Heart right ventricle (tissue), 16 donors: ENCODE data around the gene RPUSD4. TPM values are rescaled to one million over a fixed set of nuclear protein-coding genes. Genes with fewer than 3 reads are reported as not detected.

Experiments used
- ATAC-seq, 8 donors: fragments of 200-7000 bp; cut with Tn5 transposase; one replicate each; pipeline ENCODE4 v1.9.1; 2020; ENCODE audit warnings: mild to moderate bottlenecking in 8 of 8, moderate library complexity in 8 of 8, moderate number of reproducible peaks in 1 of 8
- DNase-seq, 2 donors: peaks; one replicate each; pipeline ENCODE4 v3.0.0-alpha.2; 2020
- H3K27ac ChIP-seq, 10 donors: fragments of 200-600 bp; sonication (generic) in 2 of 10; one replicate each; pipeline versions ENCODE4 v1.5.0 to v1.8.0; 2020 to 2022; ENCODE audit warnings: mild to moderate bottlenecking in 3 of 10
- H3K27me3 ChIP-seq, 7 donors: fragments of 200-600 bp; one replicate each; pipeline ENCODE4 v1.8.0; 2021 to 2022; ENCODE audit warnings: mild to moderate bottlenecking in 2 of 7
- H3K36me3 ChIP-seq, 9 donors: fragments of 200-600 bp; sonication (generic) in 1 of 9; one replicate each; pipeline versions ENCODE4 v1.5.0 to v1.8.0; 2020 to 2022; ENCODE audit warnings: mild to moderate bottlenecking in 2 of 9
- H3K4me1 ChIP-seq, 9 donors: fragments of 200-600 bp; sonication (generic) in 1 of 9; one replicate each; pipeline versions ENCODE4 v1.5.0 to v1.8.0; 2020 to 2022; ENCODE audit warnings: mild to moderate bottlenecking in 4 of 9
- H3K4me3 ChIP-seq, 10 donors: fragments of 200-600 bp; sonication (generic) in 2 of 10; one replicate each; pipeline versions ENCODE4 v1.5.0 to v1.8.0; 2020 to 2022; ENCODE audit warnings: mild to moderate bottlenecking in 7 of 10, moderate library complexity in 2 of 10
- H3K9me3 ChIP-seq, 11 donors: fragments of 200-600 bp in 10 of 11; sonication (generic) in 2 of 11; one replicate each; pipeline versions ENCODE4 v1.5.0 to v1.8.0; 2013 to 2022; ENCODE audit warnings: mild to moderate bottlenecking in 2 of 11, control low read depth in 1 of 11, moderate library complexity in 1 of 11
- WGBS, 2 donors: extraction: QIAGEN DNeasy Blood & Tissue Kit; methylation state at CpG; one replicate each; pipeline ENCODE4 v1.1.7; 2013; ENCODE audit warnings: inconsistent platforms in 1 of 2; 5-methylcytosine and 5-hydroxymethylcytosine counted together
- intact Hi-C, 10 donors: fragments of 100-400 bp; cut with DNase I; formaldehyde crosslinking; loops; one replicate each; pipeline versions ENCODE4 v1.11.1 to v1.14.2; 2022
- polyA plus RNA-seq, 2 donors: library from polyadenylated mRNA; stranded (reverse); fragments of 200-250 nt; gene quantifications; one replicate each; pipeline ENCODE4 v1.2.3, GENCODE V29; 2013
- total RNA-seq, 10 donors: library from RNA; stranded (reverse); fragmentation: NEBNext Ultra II Directional in 3 of 10; extraction: Animal tissue kit (Norgen Biotek cat#: 25700) in 3 of 10; gene quantifications; one replicate each; pipeline versions ENCODE4 v1.2.1 to v1.2.4, GENCODE V29; 2021 to 2023
- TF ChIP-seq, protein P1 (sequence below), 9 donors: fragments of 200-600 bp; sonication (generic) in 2 of 9; IDR thresholded peaks; one replicate each; pipeline versions ENCODE4 v1.5.0 to v1.8.0; 2021 to 2022; ENCODE audit warnings: antibody characterized with exemption in 9 of 9, mild to moderate bottlenecking in 5 of 9, moderate library complexity in 1 of 9
- donor health status: Arrhythmogenic right ventricular cardiomyopathy.
- donor health status: ischemic (EF 13 %, LVEDD 7.1; RV severe dilation, severe dysfunction).
- donor health status: healthy with polysubstance abuse.
- donor health status: DM: no; HTN: yes; CAD: no.
- donor health status: DM: no; HTN: no; CAD: no.
- donor health status: ischemic (EF 25% LVEDD 6.9; RV normal size, moderate dysfunction).
- donor health status: ischemic (EF 25% LVEDD 5.7; RV mildly dilated, moderate dysfunction).
- donor health status: healthy.
- donor health status: DM: yes; HTN: yes; CAD: no.
- donor health status: Ischemic cardiomyopathy.
- donor health status: ischemic (EF 35%, LVEDD 5.7; RV mildly dilated, moderate dysfunction).
- donor health status: nonischemic (EF 11% LVEDD 7.7; RV severe dilation, severe dysfunction).
- donor health status: DM: yes; HTN: yes; CAD: no.
- donor health status: PGD.
- donor health status: ischemic (EF 29% LVEDD 5.4; RV normal size, mild dysfunction).
- donor health status: nonischemic (EF 23%, LVEDD 6.1; RV moderate dilation, normal function).

The RPUSD4 gene
- total and polyA plus RNA-seq, 12 donors = 12.8 to 70.0 (median 36.8) TPM

DNA sequence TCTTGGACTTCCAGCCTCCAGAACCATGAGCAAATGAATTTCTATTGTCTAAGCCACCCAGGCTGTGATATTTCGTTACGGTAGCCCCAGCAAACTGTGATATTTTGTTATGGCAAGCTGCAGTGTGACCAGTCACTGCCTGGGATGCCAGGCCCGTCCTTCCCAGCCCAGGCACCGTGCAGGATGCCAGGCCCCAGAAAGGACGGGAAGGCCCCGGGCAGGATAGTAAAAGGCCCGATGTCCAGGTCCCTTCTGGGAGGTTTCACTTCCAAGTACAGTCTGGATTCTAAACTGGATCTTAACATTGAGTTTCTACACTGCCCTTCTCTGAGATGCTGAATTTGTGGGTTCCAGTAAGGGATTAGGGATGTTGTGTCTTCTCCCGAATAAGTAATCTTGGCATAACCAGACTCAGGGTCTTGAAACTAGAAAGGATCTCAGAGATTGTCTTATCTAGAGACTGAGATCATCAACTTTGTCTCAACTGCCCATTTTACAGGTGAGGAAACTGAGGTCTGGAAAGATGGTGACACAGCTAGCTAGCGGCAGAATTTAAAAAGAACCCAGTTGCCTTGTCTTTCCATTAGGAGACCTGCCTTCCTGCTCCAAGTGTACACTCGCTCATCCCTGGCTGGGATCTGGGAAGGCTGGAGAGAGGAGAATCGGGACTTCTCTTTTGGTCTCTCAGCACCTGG is 19.9 kb downstream of the RPUSD4 start:
- no peaks in the 10 kb centered on the region for H3K9me3 ChIP-seq
- TF ChIP-seq, protein P1, sequence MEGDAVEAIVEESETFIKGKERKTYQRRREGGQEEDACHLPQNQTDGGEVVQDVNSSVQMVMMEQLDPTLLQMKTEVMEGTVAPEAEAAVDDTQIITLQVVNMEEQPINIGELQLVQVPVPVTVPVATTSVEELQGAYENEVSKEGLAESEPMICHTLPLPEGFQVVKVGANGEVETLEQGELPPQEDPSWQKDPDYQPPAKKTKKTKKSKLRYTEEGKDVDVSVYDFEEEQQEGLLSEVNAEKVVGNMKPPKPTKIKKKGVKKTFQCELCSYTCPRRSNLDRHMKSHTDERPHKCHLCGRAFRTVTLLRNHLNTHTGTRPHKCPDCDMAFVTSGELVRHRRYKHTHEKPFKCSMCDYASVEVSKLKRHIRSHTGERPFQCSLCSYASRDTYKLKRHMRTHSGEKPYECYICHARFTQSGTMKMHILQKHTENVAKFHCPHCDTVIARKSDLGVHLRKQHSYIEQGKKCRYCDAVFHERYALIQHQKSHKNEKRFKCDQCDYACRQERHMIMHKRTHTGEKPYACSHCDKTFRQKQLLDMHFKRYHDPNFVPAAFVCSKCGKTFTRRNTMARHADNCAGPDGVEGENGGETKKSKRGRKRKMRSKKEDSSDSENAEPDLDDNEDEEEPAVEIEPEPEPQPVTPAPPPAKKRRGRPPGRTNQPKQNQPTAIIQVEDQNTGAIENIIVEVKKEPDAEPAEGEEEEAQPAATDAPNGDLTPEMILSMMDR (IDR thresholded peaks at IDR 0.05) = no peak
- no peak overlapping the region for H3K4me3 ChIP-seq
- WGBS, 2 donors = 86 to 96% methylated on average over 11 of the region's 11 CpGs
- no peaks in the 10 kb centered on the region for H3K27me3 ChIP-seq
- H3K4me1 ChIP-seq = peaks cover 0 to 6% (median 0%) of the 10 kb centered on the region in 9 donors
- ATAC-seq = no peak
- peak overlapping the region in 1 of 10 donors; percentile 15 for H3K27ac ChIP-seq
- DNase-seq = no peak
- intact Hi-C loops = loop anchor here (2.0 to 10.0 kb wide), 6 partner anchors 127 to 269 kb away; partner anchors contain the start of genes CDON (in 4 of the 10) and VSIG10L2 (in 1 of the 10)
- peaks cover 0 to 77% (median 5%) of the 10 kb centered on the region in 9 donors for H3K36me3 ChIP-seq

DNA sequence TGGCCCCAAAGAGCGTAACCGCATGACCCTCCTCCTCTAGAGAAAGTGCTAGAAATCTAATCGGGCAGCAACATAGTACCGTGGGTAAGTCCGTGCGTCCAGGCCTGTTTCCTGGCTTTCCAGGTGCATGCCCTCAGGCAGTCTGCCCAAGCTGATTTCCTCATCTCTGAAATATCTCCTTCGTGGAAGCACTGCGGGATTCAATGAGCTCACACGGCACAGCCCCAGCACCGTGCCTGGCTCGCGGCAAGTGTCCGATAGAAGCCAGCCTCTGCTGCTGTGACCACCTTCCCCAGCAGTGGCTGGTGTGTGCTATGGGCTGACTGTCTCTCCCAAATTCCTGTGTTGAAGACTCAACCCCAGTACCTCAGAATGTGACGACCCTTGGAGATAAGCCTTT is 20.7 kb downstream of the RPUSD4 start:
- intact Hi-C loops = loop anchor here (1.0 to 10.0 kb wide), 6 partner anchors 48 to 268 kb away; partner anchors contain the start of genes CDON (in 4 of the 10) and VSIG10L2 (in 1 of the 10)
- H3K4me3 ChIP-seq = no peak overlapping the region
- peaks cover 0 to 6% (median 0%) of the 10 kb centered on the region in 9 donors for H3K4me1 ChIP-seq
- WGBS, 2 donors = 92 to 97% methylated on average over 14 of the region's 14 CpGs
- DNase-seq (no peak), ATAC-seq (no peak)
- H3K27ac ChIP-seq = no peak overlapping the region
- no peaks in the 10 kb centered on the region for H3K27me3 ChIP-seq
- TF ChIP-seq, protein P1 (IDR thresholded peaks at IDR 0.05) = no peak
- peaks cover 0 to 78% (median 5%) of the 10 kb centered on the region in 9 donors for H3K36me3 ChIP-seq
- no peaks in the 10 kb centered on the region for H3K9me3 ChIP-seq

DNA sequence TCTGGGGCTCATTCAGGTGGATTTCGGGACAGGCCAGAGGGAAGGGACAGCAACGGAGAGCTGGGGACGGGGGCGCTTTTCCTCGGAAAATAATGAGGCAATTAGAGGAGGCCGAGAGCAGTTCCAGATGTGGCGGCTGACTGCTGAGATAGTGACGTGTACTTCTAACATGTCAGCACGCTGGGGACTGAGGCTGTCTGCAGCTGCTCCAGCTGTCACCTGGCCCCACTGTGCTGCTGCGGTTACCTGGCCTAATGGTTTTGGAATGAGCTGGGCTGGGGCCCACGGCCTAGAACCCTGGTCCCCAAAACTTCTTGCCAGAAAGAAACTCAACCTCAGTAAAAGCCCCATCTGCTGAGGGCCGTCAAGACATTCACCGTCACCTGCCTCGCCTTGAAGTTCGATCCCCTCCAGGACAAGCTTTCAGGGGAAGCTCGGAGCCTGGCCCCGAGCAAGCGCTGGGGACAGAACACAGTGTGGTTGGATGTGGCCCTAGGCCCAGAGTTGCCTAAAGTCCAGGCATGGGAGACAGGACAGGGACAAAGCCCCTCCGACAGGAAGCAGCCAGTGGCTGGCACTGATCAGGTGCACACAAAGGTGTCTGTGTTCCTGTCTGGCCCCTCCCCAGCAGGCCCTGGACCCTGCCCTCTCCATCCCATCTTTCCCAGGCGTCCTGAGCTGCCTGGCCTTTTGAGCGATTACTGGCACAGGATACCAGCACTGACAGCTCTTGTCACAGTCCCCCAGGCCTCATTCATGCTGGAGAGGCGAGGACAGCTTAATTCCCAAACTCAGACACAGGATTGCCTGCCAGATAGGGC is 22.1 kb downstream of the RPUSD4 start:
- no peak for ATAC-seq
- H3K4me1 ChIP-seq = peaks cover 0 to 6% (median 0%) of the 10 kb centered on the region in 9 donors
- WGBS, 2 donors = 84 to 85% methylated on average over 22 of the region's 22 CpGs
- no peak overlapping the region for H3K4me3 ChIP-seq
- peaks cover 0 to 77% (median 0%) of the 10 kb centered on the region in 9 donors for H3K36me3 ChIP-seq
- intact Hi-C loops = loop anchor here in 1 of 10 donors (5.0 kb wide), 1 partner anchor 257 kb away; no protein-coding TSS in a partner anchor
- no peak overlapping the region for H3K27ac ChIP-seq
- no peaks in the 10 kb centered on the region for H3K27me3 ChIP-seq
- TF ChIP-seq, protein P1 (IDR thresholded peaks at IDR 0.05) = no peak
- no peaks in the 10 kb centered on the region for H3K9me3 ChIP-seq
- DNase-seq = no peak
